ENCODE measurements around the gene SMLR1. TPM values are rescaled to one million over a fixed set of nuclear protein-coding genes. Genes with fewer than 3 reads are reported as not detected.

Gene SMLR1
- total and polyA plus RNA-seq, 10 of the 15 experiments (the other 5 are each of a cell fraction or from before 2014, with no cell fraction given) = 0.10 TPM; not detected in 9

GRCh38 chr6:130853555-130854183, 26.5 kb downstream of the SMLR1 start:
- POLR2A ChIA-PET = no interaction called here
- Histone ChIP-seq H3K27me3 (replicated peaks in 1 of 2; ENCODE audit: control insufficient read depth in 2 of 2, insufficient read depth in 2 of 2, low read length in 1 of 2) (no peaks in the 10 kb centered on the region), H2AFZ (ENCODE audit: control insufficient read depth, low read depth, low read length) (no peak overlapping the region), H4K20me1 (ENCODE audit: control insufficient read depth, insufficient read depth) (no peaks in the 10 kb centered on the region), H3K27ac (ENCODE audit: control insufficient read depth, insufficient read depth) (no peak overlapping the region), H3K4me3 (no peak overlapping the region), H3K36me3 (ENCODE audit: control insufficient read depth in 2 of 2, insufficient read depth in 2 of 2, low read length in 1 of 2) (no peaks in the 10 kb centered on the region; a peak in 1 of 4 replicates), H3K4me2 (ENCODE audit: control insufficient read depth, insufficient read depth) (no peak overlapping the region), H3K79me2 (ENCODE audit: control insufficient read depth, insufficient read depth, low read length) (no peaks in the 10 kb centered on the region), H3K4me1 (ENCODE audit: control insufficient read depth, insufficient read depth, low read length) (no peaks in the 10 kb centered on the region), H3K9ac (ENCODE audit: control insufficient read depth, insufficient read depth, low read length) (no peak overlapping the region), H3K9me3 (replicated peaks; ENCODE audit: control insufficient read depth, insufficient read depth, low read length) (no peaks in the 10 kb centered on the region)
- SMC1A ChIA-PET (ENCODE audit: uncharacterized antibody, unreplicated experiment) = interaction anchor here (1.2 to 2.4 kb wide), 2 partner anchors 32 to 540 kb away, joined by 3 to 5 read pairs; no protein-coding TSS in a partner anchor
- 86% methylated on average over 5 of the region's 5 CpGs for WGBS (ENCODE audit: insufficient coverage, insufficient replicate concordance, low lambda C conversion rate, missing lambda C conversion rate)
- no peak for DNase-seq (ENCODE audit: low read depth, low spot score)
- in situ Hi-C loops (cut with MboI) = no loop called here
- FAIRE-seq = no peak
- TF ChIP-seq CBX3 (IDR thresholded peaks at IDR 0.05; ENCODE audit: borderline replicate concordance, low read depth) (no peak), TCF12 (IDR thresholded peaks at IDR 0.05; ENCODE audit: low read depth, low read length) (no peak), TARDBP (IDR thresholded peaks at IDR 0.05; ENCODE audit: borderline replicate concordance) (no peak), IRF5 (IDR thresholded peaks at IDR 0.05; ENCODE audit: borderline replicate concordance) (no peak), PML (IDR thresholded peaks at IDR 0.05; ENCODE audit: low read length) (no peak), MAX (IDR thresholded peaks at IDR 0.05; ENCODE audit: low read depth, low read length) (no peak), PAX8 (IDR thresholded peaks at IDR 0.05) (no peak)
- CTCF ChIA-PET = interaction anchor here (1.0 to 5.1 kb wide), 4 partner anchors 11 to 155 kb away, joined by 4 to 32 read pairs (median 5); no protein-coding TSS in a partner anchor
- RAD21 ChIA-PET (ENCODE audit: unreplicated experiment) = no interaction called here
- ATAC-seq = no peak
- intact Hi-C loops (cut with micrococcal nuclease; ENCODE audit: unreplicated experiment) = no loop called here
- no TSS peak for BruUV-seq (replicated peaks)

Measured in GM12878 (cell line).